Gastroesophageal sphincter (tissue), 3 donors: Measurements from ENCODE around the gene GGN.

Source experiments
- CTCF ChIP-seq, 4 experiments: fragments of 200-600 bp in 2 of 4; fragments of 450-650 bp in 2 of 4; sonication (generic) in 1 of 4; IDR thresholded peaks; one replicate each; pipeline ENCODE4 v1.5.1; 2017 to 2019; ENCODE audit warnings: antibody characterized with exemption in 4 of 4, mild to moderate bottlenecking in 2 of 4, moderate library complexity in 2 of 4
- EP300 ChIP-seq: sonication (generic); formaldehyde crosslinking; IDR thresholded peaks from one replicate; pipeline ENCODE4 v1.6.1; 2017; ENCODE audit warnings: antibody characterized with exemption, mild to moderate bottlenecking
- POLR2A ChIP-seq, 2 donors: fragments of 450-650 bp; IDR thresholded peaks; one replicate each; pipeline ENCODE4 v1.6.1; 2017; ENCODE audit warnings: antibody characterized with exemption in 2 of 2, mild to moderate bottlenecking in 2 of 2, moderate library complexity in 1 of 2
- POLR2AphosphoS5 ChIP-seq: sonication (generic); formaldehyde crosslinking; IDR thresholded peaks from one replicate; pipeline ENCODE4 v1.6.1; 2017; ENCODE audit warnings: antibody characterized with exemption

DNA sequence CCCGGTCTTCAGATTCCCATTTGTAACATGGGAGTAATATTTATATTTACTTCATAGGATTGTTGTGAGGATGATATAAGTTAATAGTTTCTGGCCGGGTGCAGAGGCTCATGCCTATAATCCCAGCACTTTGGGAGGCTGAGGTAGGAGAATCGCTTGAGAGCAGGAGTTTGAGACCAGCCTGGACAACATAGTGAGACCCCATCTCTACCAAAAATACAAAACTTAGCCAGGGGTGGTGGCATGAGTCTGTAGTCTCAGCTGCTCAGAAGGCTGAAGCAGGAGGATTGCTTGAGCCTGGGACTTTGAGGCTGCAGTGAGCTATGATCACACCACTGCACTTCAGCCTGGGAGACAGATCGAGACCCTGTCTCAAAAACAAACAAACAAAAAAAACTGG, 41.0 kb downstream of the GGN start:
- TF ChIP-seq CTCF (IDR thresholded peaks at IDR 0.05) (no peak), POLR2AphosphoS5 (no peak), POLR2A (IDR thresholded peaks at IDR 0.05) (no peak), EP300 (no peak)
